ENCODE results near the gene TBC1D1.

GRCh38 chr4:37977471-37978247 lies 86.8 kb downstream of the TBC1D1 start:
- TF ChIP-seq CTCF (IDR thresholded peaks at IDR 0.05 in 4 of 5, conservative IDR thresholded peaks at IDR 0.05 in 1 of 5), result peak; percentile 62 to 86 (median 78)
- TF ChIP-seq POLR2A (IDR thresholded peaks at IDR 0.05), result peak; percentile 25 to 54
